Subcutaneous adipose tissue (tissue), 4 donors: ENCODE measurements around the gene CTDSPL. TPM values are rescaled to one million over a fixed set of nuclear protein-coding genes. Genes with fewer than 3 reads are reported as not detected.

Experiments
- total RNA-seq, 4 donors: library from RNA; depleted of rRNA; stranded (reverse); fragments of >200 nt; gene quantifications; one replicate each; pipeline ENCODE4 v1.1.0, GENCODE V29; 2016
- TF ChIP-seq, protein P1 (sequence below): fragments of 450-650 bp; IDR thresholded peaks from one replicate; pipeline ENCODE4 v1.5.1; 2016; ENCODE audit warnings: low read depth, mild to moderate bottlenecking, control low read depth, antibody characterized with exemption, moderate library complexity

Gene CTDSPL
- total RNA-seq, 4 donors from 2014 or later: 29.0 to 34.8 (median 30.1) TPM

- TF ChIP-seq, protein P1, sequence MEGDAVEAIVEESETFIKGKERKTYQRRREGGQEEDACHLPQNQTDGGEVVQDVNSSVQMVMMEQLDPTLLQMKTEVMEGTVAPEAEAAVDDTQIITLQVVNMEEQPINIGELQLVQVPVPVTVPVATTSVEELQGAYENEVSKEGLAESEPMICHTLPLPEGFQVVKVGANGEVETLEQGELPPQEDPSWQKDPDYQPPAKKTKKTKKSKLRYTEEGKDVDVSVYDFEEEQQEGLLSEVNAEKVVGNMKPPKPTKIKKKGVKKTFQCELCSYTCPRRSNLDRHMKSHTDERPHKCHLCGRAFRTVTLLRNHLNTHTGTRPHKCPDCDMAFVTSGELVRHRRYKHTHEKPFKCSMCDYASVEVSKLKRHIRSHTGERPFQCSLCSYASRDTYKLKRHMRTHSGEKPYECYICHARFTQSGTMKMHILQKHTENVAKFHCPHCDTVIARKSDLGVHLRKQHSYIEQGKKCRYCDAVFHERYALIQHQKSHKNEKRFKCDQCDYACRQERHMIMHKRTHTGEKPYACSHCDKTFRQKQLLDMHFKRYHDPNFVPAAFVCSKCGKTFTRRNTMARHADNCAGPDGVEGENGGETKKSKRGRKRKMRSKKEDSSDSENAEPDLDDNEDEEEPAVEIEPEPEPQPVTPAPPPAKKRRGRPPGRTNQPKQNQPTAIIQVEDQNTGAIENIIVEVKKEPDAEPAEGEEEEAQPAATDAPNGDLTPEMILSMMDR: no peak
These were observed 146.6 kb downstream of the CTDSPL start for GRCh38 chr3:38008191-38008701.

DNA sequence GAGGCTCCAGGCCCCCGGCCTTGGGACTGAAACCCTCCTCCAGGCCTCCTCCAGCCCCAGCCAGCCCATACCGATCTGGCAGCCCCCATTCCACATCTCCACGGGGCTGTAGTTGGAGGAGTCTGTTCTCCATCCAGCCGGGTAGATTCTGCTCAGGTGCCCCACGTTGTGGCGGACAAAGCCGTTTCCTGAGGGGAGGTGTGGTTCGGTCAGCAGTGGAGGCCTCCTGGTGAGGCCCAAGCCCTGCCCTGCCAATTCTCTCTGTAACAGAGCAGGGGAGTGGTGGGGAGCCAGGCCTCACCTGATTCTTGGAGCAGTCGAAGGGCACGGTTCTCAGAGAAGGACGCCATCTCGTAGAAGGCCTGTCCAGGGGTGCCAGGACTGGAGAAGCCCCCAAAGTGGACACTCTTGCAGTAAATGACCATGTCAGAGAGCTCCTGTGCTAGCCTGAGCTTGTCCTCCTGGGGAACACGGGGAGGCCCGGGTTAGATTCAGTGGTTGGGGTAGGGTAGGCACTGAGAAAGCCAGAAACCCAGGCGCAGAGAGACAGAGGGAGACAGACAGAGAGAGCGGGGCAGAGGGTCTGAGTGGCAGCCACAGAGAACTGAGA, 147.4 kb downstream of the CTDSPL start:
- TF ChIP-seq, protein P1: no peak

DNA sequence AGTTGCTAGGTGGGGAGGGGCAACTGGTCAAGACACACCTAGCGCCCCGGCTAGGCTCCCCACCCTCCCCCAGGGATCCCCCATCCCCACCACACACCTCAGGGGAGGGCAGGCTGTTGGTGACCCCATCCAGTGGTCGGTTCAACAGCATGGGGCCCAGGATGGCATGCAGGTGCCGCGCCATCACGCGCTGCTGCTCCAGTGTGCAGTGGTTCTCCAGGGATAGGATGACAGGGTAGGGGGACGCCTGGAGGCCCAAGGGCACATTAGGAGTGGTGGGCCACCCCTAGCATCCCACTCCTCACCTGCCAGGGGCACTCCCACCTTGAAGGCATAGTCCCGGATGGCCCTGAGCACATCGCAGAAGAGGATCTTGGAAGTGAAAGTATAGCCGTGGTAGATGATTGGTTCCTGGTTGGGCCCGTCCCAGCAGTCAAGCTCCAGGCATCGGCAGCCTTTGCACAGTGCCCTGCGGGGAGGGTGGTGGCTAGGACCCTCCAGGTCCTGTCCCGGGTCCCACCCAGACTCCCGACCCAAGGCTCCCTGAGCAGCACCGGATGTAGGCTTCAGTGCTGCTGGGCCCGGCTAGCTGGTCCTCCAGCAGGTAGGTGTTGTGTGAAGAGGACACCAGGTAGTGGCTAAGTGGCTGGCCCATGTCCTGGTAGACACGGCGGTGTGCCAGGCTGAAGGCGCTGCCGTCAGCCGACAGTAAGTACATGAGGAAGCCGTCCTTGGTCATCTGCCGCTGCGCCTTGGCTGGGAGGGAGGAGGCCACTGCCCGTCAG, 148.3 kb downstream of the CTDSPL start:
- TF ChIP-seq, protein P1: no peak

DNA sequence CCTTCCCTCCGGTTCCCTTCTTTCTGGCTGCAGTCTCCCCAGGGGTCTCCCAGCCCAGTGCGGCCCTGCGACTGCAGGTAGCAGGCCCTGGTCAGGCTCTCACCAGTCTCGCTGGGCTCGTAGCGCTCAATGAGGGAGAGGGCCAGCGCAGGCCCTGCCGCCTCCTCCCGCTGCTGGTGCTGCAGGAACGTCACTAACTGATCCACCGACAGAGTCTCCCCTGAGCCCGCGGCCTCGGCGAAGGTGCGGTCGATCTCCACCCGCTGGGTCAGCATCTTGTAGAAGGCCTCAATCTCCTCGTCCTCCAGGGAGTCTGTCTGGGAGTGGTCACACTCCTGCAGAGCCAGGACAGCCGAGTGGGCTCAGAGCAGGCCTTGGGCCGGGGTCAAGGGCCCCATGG, 149.4 kb downstream of the CTDSPL start:
- TF ChIP-seq, protein P1: no peak

DNA sequence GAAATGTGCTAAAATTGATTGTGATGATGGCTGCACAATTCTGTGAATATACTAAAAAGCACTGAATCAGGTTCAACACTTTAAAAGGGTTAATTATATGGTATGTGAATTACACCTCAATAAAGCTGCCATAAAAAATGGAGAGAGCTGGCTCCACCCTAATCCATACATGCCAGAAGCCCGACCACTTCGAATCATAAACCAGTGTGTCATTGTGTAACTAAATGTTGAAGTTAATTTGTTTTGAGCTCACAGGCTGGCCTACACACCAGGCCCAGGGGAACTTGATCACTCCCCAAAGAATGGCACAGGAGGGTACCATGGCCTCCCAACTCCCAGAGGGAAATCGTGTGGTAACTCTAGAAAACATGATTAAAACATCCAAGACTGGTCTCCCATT, 153.8 kb downstream of the CTDSPL start:
- TF ChIP-seq, protein P1: no peak

GRCh38 chr3:38015984-38016383, 154.3 kb downstream of the CTDSPL start:
- TF ChIP-seq, protein P1: no peak

DNA sequence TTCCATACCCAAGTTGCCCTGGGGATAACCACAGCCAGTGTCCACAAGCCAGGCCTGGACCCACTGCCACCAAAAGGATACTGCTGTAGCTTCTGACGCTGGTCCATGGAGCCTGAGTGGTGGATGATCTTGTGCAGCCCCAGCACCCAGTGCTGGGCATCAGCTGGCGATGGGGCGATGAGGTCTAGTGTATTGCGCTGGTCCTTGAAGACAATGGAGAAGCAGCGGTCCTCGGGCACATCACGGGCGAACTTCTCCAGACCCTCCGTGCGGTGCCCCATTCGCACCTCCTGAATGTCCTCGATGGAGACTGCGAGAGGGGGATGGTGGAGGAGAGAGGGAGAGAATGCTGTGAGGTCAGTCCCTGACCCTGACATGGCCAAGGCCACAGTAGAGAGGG, 154.7 kb downstream of the CTDSPL start:
- TF ChIP-seq, protein P1: no peak
